COLO829 (cell line): Measurements from ENCODE around the gene NR3C1.

Experiments
- DNase-seq: peaks from one replicate; pipeline ENCODE4 v3.0.0; 2012; ENCODE audit warnings: low spot score

The NR3C1 gene

GRCh38 chr5:143261748-143262392 lies 141.6 kb downstream of the NR3C1 start:
- DNase-seq = no peak

GRCh38 chr5:143259254-143259605 lies 144.3 kb downstream of the NR3C1 start:
- DNase-seq = no peak

GRCh38 chr5:143258559-143259253 lies 144.8 kb downstream of the NR3C1 start:
- no peak for DNase-seq

GRCh38 chr5:143254819-143255218 lies 148.7 kb downstream of the NR3C1 start:
- no peak for DNase-seq

GRCh38 chr5:143251946-143252345 lies 151.5 kb downstream of the NR3C1 start:
- DNase-seq = no peak

- DNase-seq = no peak
Measured at GRCh38 chr5:143251190-143251589, 152.3 kb downstream of the NR3C1 start.

- no peak for DNase-seq
Measured at GRCh38 chr5:143249851-143250250, 153.6 kb downstream of the NR3C1 start.

- no peak for DNase-seq
Measured at GRCh38 chr5:143248822-143249579, 154.5 kb downstream of the NR3C1 start.

GRCh38 chr5:143248391-143248790 lies 155.1 kb downstream of the NR3C1 start:
- no peak for DNase-seq

GRCh38 chr5:143247134-143247815 lies 156.2 kb downstream of the NR3C1 start:
- DNase-seq = no peak

GRCh38 chr5:143245929-143246561 lies 157.4 kb downstream of the NR3C1 start:
- peak; percentile 87 for DNase-seq

- no peak for DNase-seq
Measured at GRCh38 chr5:143244990-143245389, 158.5 kb downstream of the NR3C1 start.

GRCh38 chr5:143244000-143244736 lies 159.3 kb downstream of the NR3C1 start:
- DNase-seq = peak; percentile 61

GRCh38 chr5:143243103-143243502 lies 160.4 kb downstream of the NR3C1 start:
- no peak for DNase-seq

- DNase-seq = no peak
Measured at GRCh38 chr5:143241892-143242291, 161.6 kb downstream of the NR3C1 start.

- no peak for DNase-seq
Measured at GRCh38 chr5:143239882-143240518, 163.5 kb downstream of the NR3C1 start.

- DNase-seq = no peak
Measured at GRCh38 chr5:143238620-143239019, 164.9 kb downstream of the NR3C1 start.

GRCh38 chr5:143237664-143238063 lies 165.8 kb downstream of the NR3C1 start:
- no peak for DNase-seq

GRCh38 chr5:143236682-143237081 lies 166.8 kb downstream of the NR3C1 start:
- no peak for DNase-seq

- no peak for DNase-seq
Measured at GRCh38 chr5:143235423-143235822, 168.1 kb downstream of the NR3C1 start.
